Activated CD8-positive, alpha-beta T cell treated with anti-CD3 and anti-CD28 coated beads, Interleukin-2, amount 10 ng/mL, durations not matched to agents 7 days and 5 days (primary cell): ENCODE data around the gene DPP10. TPM values are rescaled to one million over a fixed set of nuclear protein-coding genes. Genes with fewer than 3 reads are reported as not detected.

Experiments
- ATAC-seq: fragments of 150-1000 bp; cut with Tn5 transposase; one replicate; pipeline ENCODE4 v1.10.0; 2021; ENCODE audit warnings: moderate library complexity
- CTCF ChIA-PET: fragments of 350-600 bp; sonication (Branson Sonifier 250); formaldehyde crosslinking; loops from one replicate; lab custom pipeline; 2021; ENCODE audit warnings: antibody characterized with exemption; lab: Charles Lee
- POLR2A ChIA-PET: fragments of 350-600 bp; sonication (Branson Sonifier 250); formaldehyde crosslinking; loops from one replicate; lab custom pipeline; 2021; ENCODE audit warnings: antibody characterized with exemption; lab: Charles Lee
- DNase-seq: peaks from one replicate; pipeline ENCODE4 v3.0.0-alpha.2; 2020
- H3K27ac Mint-ChIP-seq: one replicate; pipeline ENCODE4 v1.8.0; 2021; ENCODE audit warnings: mild to moderate bottlenecking, mixed read lengths
- H3K27me3 Mint-ChIP-seq: one replicate; pipeline ENCODE4 v1.8.0; 2021; ENCODE audit warnings: low read depth, mixed read lengths
- H3K36me3 Mint-ChIP-seq: one replicate; pipeline ENCODE4 v1.8.0; 2021; ENCODE audit warnings: low read depth, mixed read lengths
- H3K4me1 Mint-ChIP-seq: one replicate; pipeline ENCODE4 v1.8.0; 2021; ENCODE audit warnings: low read depth, mixed read lengths
- H3K4me3 Mint-ChIP-seq: one replicate; pipeline ENCODE4 v1.8.0; 2021; ENCODE audit warnings: mild to moderate bottlenecking, mixed read lengths
- H3K9me3 Mint-ChIP-seq: one replicate; pipeline ENCODE4 v1.8.0; 2022; ENCODE audit warnings: mixed read lengths; ENCODE audit not compliant: insufficient read depth
- total RNA-seq, 2 experiments: library from RNA; stranded (reverse); gene quantifications; one replicate each; pipeline ENCODE4 v1.2.3, GENCODE V29; 2021

DPP10 gene
- total RNA-seq, 2 experiments from 2014 or later: not detected

- POLR2A ChIA-PET: no interaction called here
- Mint-ChIP-seq H3K36me3 (no peaks in the 10 kb centered on the region), H3K27me3 (no peaks in the 10 kb centered on the region), H3K4me3 (no peak overlapping the region), H3K27ac (no peak overlapping the region), H3K4me1 (no peaks in the 10 kb centered on the region), H3K9me3 (no peaks in the 10 kb centered on the region)
- CTCF ChIA-PET: no interaction called here
- ATAC-seq (no peak), DNase-seq (no peak)
Observed at GRCh38 chr2:115574667-115575066, 1132.2 kb downstream of the DPP10 start.

- ATAC-seq (no peak), DNase-seq (no peak)
- Mint-ChIP-seq H3K36me3 (no peaks in the 10 kb centered on the region), H3K9me3 (peaks cover 20% of the 10 kb centered on the region), H3K27ac (no peak overlapping the region), H3K4me3 (no peak overlapping the region), H3K4me1 (no peaks in the 10 kb centered on the region), H3K27me3 (no peaks in the 10 kb centered on the region)
- POLR2A ChIA-PET: no interaction called here
- CTCF ChIA-PET: no interaction called here
Observed at GRCh38 chr2:115580784-115581183, 1138.3 kb downstream of the DPP10 start.

GRCh38 chr2:115584507-115584906, 1142.1 kb downstream of the DPP10 start:
- ChIA-PET POLR2A (no interaction called here), CTCF (no interaction called here)
- DNase-seq (no peak), ATAC-seq (no peak)
- H3K4me3 Mint-ChIP-seq: no peak overlapping the region
- no peaks in the 10 kb centered on the region for H3K4me1 Mint-ChIP-seq
- H3K9me3 Mint-ChIP-seq: peaks cover 25% of the 10 kb centered on the region
- no peaks in the 10 kb centered on the region for H3K36me3 Mint-ChIP-seq
- no peaks in the 10 kb centered on the region for H3K27me3 Mint-ChIP-seq
- H3K27ac Mint-ChIP-seq: no peak overlapping the region

GRCh38 chr2:115596659-115597375, 1154.4 kb downstream of the DPP10 start:
- ChIA-PET CTCF (no interaction called here), POLR2A (no interaction called here)
- no peaks in the 10 kb centered on the region for H3K36me3 Mint-ChIP-seq
- H3K27ac Mint-ChIP-seq: no peak overlapping the region
- no peaks in the 10 kb centered on the region for H3K4me1 Mint-ChIP-seq
- H3K9me3 Mint-ChIP-seq: peaks cover 22% of the 10 kb centered on the region
- no peak overlapping the region for H3K4me3 Mint-ChIP-seq
- no peaks in the 10 kb centered on the region for H3K27me3 Mint-ChIP-seq
- DNase-seq (no peak), ATAC-seq (no peak)

- CTCF ChIA-PET: no interaction called here
- H3K9me3 Mint-ChIP-seq: peaks cover 12% of the 10 kb centered on the region
- no peak overlapping the region for H3K4me3 Mint-ChIP-seq
- POLR2A ChIA-PET: no interaction called here
- no peaks in the 10 kb centered on the region for H3K27me3 Mint-ChIP-seq
- DNase-seq (no peak), ATAC-seq (no peak)
- H3K27ac Mint-ChIP-seq: no peak overlapping the region
- no peaks in the 10 kb centered on the region for H3K36me3 Mint-ChIP-seq
- H3K4me1 Mint-ChIP-seq: no peaks in the 10 kb centered on the region
Observed at GRCh38 chr2:115603285-115603684, 1160.8 kb downstream of the DPP10 start.

- CTCF ChIA-PET: no interaction called here
- H3K4me3 Mint-ChIP-seq: no peak overlapping the region
- POLR2A ChIA-PET: no interaction called here
- H3K27ac Mint-ChIP-seq: no peak overlapping the region
- H3K9me3 Mint-ChIP-seq: peaks cover 17% of the 10 kb centered on the region
- H3K27me3 Mint-ChIP-seq: no peaks in the 10 kb centered on the region
- DNase-seq: no peak
- H3K36me3 Mint-ChIP-seq: no peaks in the 10 kb centered on the region
- ATAC-seq: no peak
- H3K4me1 Mint-ChIP-seq: no peaks in the 10 kb centered on the region
Observed at GRCh38 chr2:115606350-115606749, 1163.9 kb downstream of the DPP10 start.

GRCh38 chr2:115609978-115610377, 1167.5 kb downstream of the DPP10 start:
- DNase-seq (no peak), ATAC-seq (no peak)
- Mint-ChIP-seq H3K36me3 (no peaks in the 10 kb centered on the region), H3K4me3 (no peak overlapping the region), H3K27ac (no peak overlapping the region), H3K9me3 (peaks cover 19% of the 10 kb centered on the region), H3K27me3 (no peaks in the 10 kb centered on the region), H3K4me1 (no peaks in the 10 kb centered on the region)
- ChIA-PET POLR2A (no interaction called here), CTCF (no interaction called here)

GRCh38 chr2:115610888-115611287, 1168.4 kb downstream of the DPP10 start:
- Mint-ChIP-seq H3K27ac (no peak overlapping the region), H3K9me3 (peaks cover 16% of the 10 kb centered on the region), H3K36me3 (no peaks in the 10 kb centered on the region), H3K4me1 (no peaks in the 10 kb centered on the region), H3K4me3 (no peak overlapping the region), H3K27me3 (no peaks in the 10 kb centered on the region)
- DNase-seq: no peak
- CTCF ChIA-PET: no interaction called here
- ATAC-seq: no peak
- POLR2A ChIA-PET: no interaction called here

GRCh38 chr2:115624332-115624731, 1181.9 kb downstream of the DPP10 start:
- Mint-ChIP-seq H3K27me3 (no peaks in the 10 kb centered on the region), H3K36me3 (no peaks in the 10 kb centered on the region), H3K4me1 (no peaks in the 10 kb centered on the region), H3K4me3 (no peak overlapping the region), H3K27ac (no peak overlapping the region), H3K9me3 (peaks cover 13% of the 10 kb centered on the region)
- CTCF ChIA-PET: no interaction called here
- DNase-seq: no peak
- POLR2A ChIA-PET: no interaction called here
- ATAC-seq: no peak

- H3K36me3 Mint-ChIP-seq: no peaks in the 10 kb centered on the region
- ChIA-PET CTCF (no interaction called here), POLR2A (no interaction called here)
- ATAC-seq (no peak), DNase-seq (no peak)
- H3K9me3 Mint-ChIP-seq: peaks cover 32% of the 10 kb centered on the region
- H3K4me3 Mint-ChIP-seq: no peak overlapping the region
- no peaks in the 10 kb centered on the region for H3K27me3 Mint-ChIP-seq
- no peaks in the 10 kb centered on the region for H3K4me1 Mint-ChIP-seq
- no peak overlapping the region for H3K27ac Mint-ChIP-seq
Observed at GRCh38 chr2:115634578-115634977, 1192.1 kb downstream of the DPP10 start.

- ChIA-PET CTCF (no interaction called here), POLR2A (no interaction called here)
- no peak for DNase-seq
- no peak overlapping the region for H3K4me3 Mint-ChIP-seq
- H3K27ac Mint-ChIP-seq: no peak overlapping the region
- H3K27me3 Mint-ChIP-seq: no peaks in the 10 kb centered on the region
- H3K36me3 Mint-ChIP-seq: no peaks in the 10 kb centered on the region
- peaks cover 26% of the 10 kb centered on the region for H3K9me3 Mint-ChIP-seq
- H3K4me1 Mint-ChIP-seq: no peaks in the 10 kb centered on the region
- ATAC-seq: no peak
Observed at GRCh38 chr2:115635430-115635829, 1193.0 kb downstream of the DPP10 start.

- ATAC-seq (no peak), DNase-seq (no peak)
- Mint-ChIP-seq H3K4me3 (no peak overlapping the region), H3K27ac (no peak overlapping the region), H3K36me3 (no peaks in the 10 kb centered on the region), H3K4me1 (no peaks in the 10 kb centered on the region), H3K27me3 (no peaks in the 10 kb centered on the region), H3K9me3 (peaks cover 12% of the 10 kb centered on the region)
- ChIA-PET CTCF (no interaction called here), POLR2A (interaction anchor here (0.7 kb wide), 1 partner anchor 85 kb away, joined by 5 read pairs; no protein-coding TSS in a partner anchor)
Observed at GRCh38 chr2:115649731-115650130, 1207.3 kb downstream of the DPP10 start.

GRCh38 chr2:115650827-115651226, 1208.4 kb downstream of the DPP10 start:
- ChIA-PET CTCF (no interaction called here), POLR2A (no interaction called here)
- ATAC-seq (no peak), DNase-seq (no peak)
- no peaks in the 10 kb centered on the region for H3K36me3 Mint-ChIP-seq
- no peak overlapping the region for H3K4me3 Mint-ChIP-seq
- H3K27me3 Mint-ChIP-seq: no peaks in the 10 kb centered on the region
- H3K9me3 Mint-ChIP-seq: peaks cover 5% of the 10 kb centered on the region
- no peak overlapping the region for H3K27ac Mint-ChIP-seq
- H3K4me1 Mint-ChIP-seq: no peaks in the 10 kb centered on the region
